Dendritic cell treated with granulocyte-macrophage colony-stimulating factor and Interleukin-4, amounts not matched to agents 40 ng/mL and 50 ng/mL, for 4 days (primary cell): ENCODE measurements around the gene SETD2.
A peak's percentile ranks its signal among the peaks of the same experiment; 100 is the strongest.

Experiments
- H3K27ac Mint-ChIP-seq: one replicate; pipeline ENCODE4 v1.8.0; 2022; ENCODE audit warnings: mild to moderate bottlenecking, mixed read lengths
- H3K27me3 Mint-ChIP-seq: one replicate; pipeline ENCODE4 v1.8.0; 2022; ENCODE audit warnings: mild to moderate bottlenecking, mixed read lengths
- H3K36me3 Mint-ChIP-seq: one replicate; pipeline ENCODE4 v1.8.0; 2022; ENCODE audit warnings: low read depth, mixed read lengths
- H3K4me1 Mint-ChIP-seq: one replicate; pipeline ENCODE4 v1.8.0; 2022; ENCODE audit warnings: low read depth, mixed read lengths
- H3K4me3 Mint-ChIP-seq: one replicate; pipeline ENCODE4 v1.8.0; 2022; ENCODE audit warnings: mild to moderate bottlenecking, moderate library complexity, mixed read lengths
- H3K9me3 Mint-ChIP-seq: one replicate; pipeline ENCODE4 v1.8.0; 2022; ENCODE audit warnings: mixed read lengths
- intact Hi-C: fragments of 100-400 bp; cut with micrococcal nuclease; formaldehyde crosslinking; loops from one replicate; pipeline ENCODE4 v1.15.0; 2022

The SETD2 gene

DNA sequence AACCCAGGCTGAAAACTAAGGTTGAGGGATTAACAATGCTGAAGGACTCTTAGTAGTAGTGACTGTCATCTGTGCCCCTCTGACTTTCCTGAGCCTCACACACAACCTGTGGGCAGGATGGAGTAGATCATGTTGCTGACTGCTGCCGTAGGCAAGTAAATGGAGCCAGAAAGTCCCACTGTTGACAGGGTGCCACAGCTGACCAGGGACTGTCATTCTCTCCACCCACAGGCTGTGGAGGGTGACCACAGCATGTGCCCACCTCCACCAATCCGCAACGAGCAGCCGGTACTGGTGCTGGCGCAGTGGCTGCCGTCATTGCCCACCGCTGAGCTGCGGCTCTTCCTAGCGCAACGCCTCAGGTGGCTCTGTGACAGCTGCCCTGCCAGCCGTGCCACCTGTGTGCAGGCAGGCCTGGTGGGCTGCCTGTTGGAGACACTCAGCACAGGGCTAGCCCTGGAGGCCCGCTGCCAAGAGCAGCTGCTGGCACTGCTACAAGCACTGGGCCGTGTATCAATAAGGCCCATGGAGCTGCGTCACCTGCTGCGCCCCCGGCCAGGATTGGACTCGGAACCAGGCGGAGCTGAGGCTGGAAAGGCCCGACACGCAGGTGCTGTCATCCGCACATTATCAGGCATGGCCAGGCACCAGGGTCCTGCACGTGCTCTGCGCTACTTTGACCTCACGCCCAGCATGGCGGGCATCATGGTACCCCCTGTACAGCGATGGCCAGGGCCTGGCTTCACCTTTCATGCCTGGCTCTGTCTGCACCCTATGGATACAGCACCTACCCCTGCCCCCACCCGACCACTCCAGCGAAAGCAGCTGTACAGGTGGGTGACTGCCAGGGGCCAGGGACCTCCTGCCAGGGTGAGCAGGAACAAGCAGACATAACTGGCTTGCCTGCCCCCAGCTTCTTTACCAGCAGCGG lies 168.8 kb downstream of the SETD2 start:
- H3K9me3 Mint-ChIP-seq = no peaks in the 10 kb centered on the region
- no peaks in the 10 kb centered on the region for H3K27me3 Mint-ChIP-seq
- peaks cover 57% of the 10 kb centered on the region for H3K4me1 Mint-ChIP-seq
- no peak overlapping the region for H3K4me3 Mint-ChIP-seq
- peaks cover 91% of the 10 kb centered on the region for H3K36me3 Mint-ChIP-seq
- intact Hi-C loops = loop anchor here (10.0 kb wide), 1 partner anchor 290 kb away; the partner anchor contains the start of gene TMIE
- H3K27ac Mint-ChIP-seq = no peak overlapping the region

DNA sequence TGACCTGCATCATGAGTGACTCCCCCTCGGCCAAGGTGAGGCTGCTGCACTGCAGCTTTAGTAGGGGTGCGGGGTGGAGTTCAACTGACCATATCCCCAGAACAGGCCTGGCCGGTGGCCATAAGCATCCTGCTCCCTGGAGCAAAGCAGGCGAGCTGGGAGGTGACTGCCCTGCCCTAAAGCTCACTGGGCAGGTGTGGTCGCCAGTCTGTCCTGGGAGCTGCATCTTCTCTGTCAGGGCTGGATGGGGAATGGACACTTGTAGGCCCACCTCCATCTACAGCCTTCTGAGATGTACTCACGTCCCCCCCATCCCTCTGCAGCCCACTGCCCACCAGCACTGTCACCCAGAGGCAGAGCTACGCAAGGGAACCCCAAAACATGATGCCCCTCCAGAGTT lies 169.9 kb downstream of the SETD2 start:
- Mint-ChIP-seq H3K27ac (no peak overlapping the region), H3K4me3 (no peak overlapping the region), H3K9me3 (no peaks in the 10 kb centered on the region), H3K4me1 (peaks cover 65% of the 10 kb centered on the region), H3K27me3 (no peaks in the 10 kb centered on the region), H3K36me3 (peaks cover 89% of the 10 kb centered on the region)
- intact Hi-C loops = loop anchor here (10.0 kb wide), 1 partner anchor 289 kb away; the partner anchor contains the start of gene TMIE

DNA sequence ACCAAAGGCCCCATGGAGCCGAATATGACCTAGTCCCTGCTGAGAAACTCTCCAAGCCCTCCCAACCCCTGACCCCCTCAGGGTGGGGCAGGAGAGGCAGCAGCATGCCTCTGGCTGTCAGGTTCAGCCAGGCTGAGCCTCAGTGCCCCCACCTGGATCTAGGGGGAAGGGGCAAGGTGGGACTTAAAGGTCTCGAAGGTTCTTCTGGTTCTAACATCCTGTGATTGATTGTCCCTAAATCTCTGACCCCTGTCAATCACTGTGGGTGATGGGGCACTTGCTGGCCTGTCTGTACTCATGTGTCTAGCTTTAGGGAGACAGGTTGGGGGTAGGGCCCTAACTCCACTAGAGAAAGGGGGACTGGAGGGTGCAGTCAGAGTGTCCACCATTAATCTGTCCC lies 170.6 kb downstream of the SETD2 start:
- Mint-ChIP-seq H3K4me3 (no peak overlapping the region), H3K9me3 (no peaks in the 10 kb centered on the region), H3K27me3 (no peaks in the 10 kb centered on the region), H3K27ac (no peak overlapping the region), H3K4me1 (peaks cover 66% of the 10 kb centered on the region), H3K36me3 (peaks cover 86% of the 10 kb centered on the region)
- intact Hi-C loops = loop anchor here (10.0 kb wide), 1 partner anchor 288 kb away; the partner anchor contains the start of gene TMIE

DNA sequence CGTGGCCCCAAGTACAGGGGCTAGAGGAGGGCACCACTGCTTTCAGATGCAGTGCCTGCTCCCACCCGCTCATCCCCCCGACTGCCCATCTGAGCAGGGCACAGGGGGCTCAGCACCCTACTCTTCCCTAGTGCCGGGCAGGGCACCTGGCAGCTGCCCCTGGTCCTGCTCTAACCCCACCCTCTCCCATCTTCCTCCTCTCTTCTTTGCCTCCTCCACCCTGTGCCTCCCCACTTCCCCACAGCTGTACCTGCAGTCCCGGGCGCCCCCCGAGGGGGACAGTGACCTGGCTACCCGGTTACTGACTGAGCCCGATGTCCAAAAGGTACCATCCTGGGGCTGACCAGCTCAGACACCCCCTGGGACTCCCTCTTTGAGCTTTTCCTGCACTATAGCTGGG lies 171.7 kb downstream of the SETD2 start:
- H3K4me3 Mint-ChIP-seq = no peak overlapping the region
- H3K27ac Mint-ChIP-seq = no peak overlapping the region

GRCh38 chr3:46991406-46992165 lies 172.3 kb downstream of the SETD2 start:
- intact Hi-C loops = loop anchor here (10.0 kb wide), 1 partner anchor 287 kb away; the partner anchor contains the start of gene TMIE
- Mint-ChIP-seq H3K4me3 (no peak overlapping the region), H3K27ac (peak overlapping the region; percentile 80), H3K4me1 (peaks cover 66% of the 10 kb centered on the region), H3K9me3 (no peaks in the 10 kb centered on the region), H3K27me3 (no peaks in the 10 kb centered on the region), H3K36me3 (peaks cover 70% of the 10 kb centered on the region)

More for the DNA sequence above, 171.7 kb downstream of the SETD2 start:
- H3K27me3 Mint-ChIP-seq = no peaks in the 10 kb centered on the region
- no peaks in the 10 kb centered on the region for H3K9me3 Mint-ChIP-seq
- peaks cover 66% of the 10 kb centered on the region for H3K4me1 Mint-ChIP-seq
- intact Hi-C loops = loop anchor here (10.0 kb wide), 1 partner anchor 287 kb away; the partner anchor contains the start of gene TMIE
- peaks cover 76% of the 10 kb centered on the region for H3K36me3 Mint-ChIP-seq

- intact Hi-C loops = loop anchor here (10.0 kb wide), 1 partner anchor 286 kb away; the partner anchor contains the start of gene TMIE
- H3K27me3 Mint-ChIP-seq = no peaks in the 10 kb centered on the region
- peak overlapping the region; percentile 41 for H3K4me3 Mint-ChIP-seq
- H3K27ac Mint-ChIP-seq = peak overlapping the region; percentile 80
- H3K36me3 Mint-ChIP-seq = peaks cover 63% of the 10 kb centered on the region
- H3K9me3 Mint-ChIP-seq = no peaks in the 10 kb centered on the region
- H3K4me1 Mint-ChIP-seq = peaks cover 73% of the 10 kb centered on the region
Observed at GRCh38 chr3:46990573-46991374, 173.1 kb downstream of the SETD2 start.

DNA sequence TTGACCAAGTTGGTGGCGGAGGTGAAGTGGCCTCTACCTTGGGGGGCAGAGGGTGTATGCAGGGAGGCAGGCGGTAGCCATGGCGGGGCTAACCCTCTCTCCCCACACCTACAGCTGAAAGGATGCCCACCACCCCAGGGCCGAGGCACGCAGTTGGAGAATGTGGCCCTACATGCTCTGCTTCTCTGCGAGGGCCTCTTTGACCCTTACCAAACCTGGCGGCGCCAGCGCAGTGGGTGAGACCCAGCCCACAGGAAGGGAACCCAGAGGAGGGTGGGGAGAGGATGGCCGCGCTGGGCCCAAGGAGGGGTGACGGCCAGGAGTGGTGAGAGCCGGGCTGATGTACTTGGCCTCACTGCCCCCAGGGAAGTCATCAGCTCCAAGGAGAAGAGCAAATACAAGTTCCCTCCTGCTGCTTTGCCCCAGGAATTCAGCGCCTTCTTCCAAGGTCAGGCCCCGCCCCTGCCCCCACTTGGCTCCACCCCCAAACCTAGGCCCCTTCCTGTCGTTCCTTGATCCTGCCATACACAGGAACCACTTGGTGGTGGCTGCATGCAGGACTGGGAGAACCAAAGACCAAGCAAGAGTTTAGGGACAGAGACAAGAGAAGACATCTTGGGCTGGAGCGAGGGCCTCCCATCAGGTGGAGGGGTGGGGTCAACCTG lies 174.6 kb downstream of the SETD2 start:
- intact Hi-C loops = no loop called here
- Mint-ChIP-seq H3K27ac (peak overlapping the region; percentile 80), H3K36me3 (peaks cover 59% of the 10 kb centered on the region), H3K4me3 (no peak overlapping the region), H3K4me1 (peaks cover 88% of the 10 kb centered on the region), H3K27me3 (no peaks in the 10 kb centered on the region), H3K9me3 (no peaks in the 10 kb centered on the region)

- intact Hi-C loops = no loop called here
- peaks cover 94% of the 10 kb centered on the region for H3K4me1 Mint-ChIP-seq
- peaks cover 52% of the 10 kb centered on the region for H3K36me3 Mint-ChIP-seq
- no peaks in the 10 kb centered on the region for H3K9me3 Mint-ChIP-seq
- H3K27me3 Mint-ChIP-seq = no peaks in the 10 kb centered on the region
- H3K4me3 Mint-ChIP-seq = no peak overlapping the region
- H3K27ac Mint-ChIP-seq = peak overlapping the region; percentile 78
Observed at GRCh38 chr3:46988616-46989015, 175.3 kb downstream of the SETD2 start.

DNA sequence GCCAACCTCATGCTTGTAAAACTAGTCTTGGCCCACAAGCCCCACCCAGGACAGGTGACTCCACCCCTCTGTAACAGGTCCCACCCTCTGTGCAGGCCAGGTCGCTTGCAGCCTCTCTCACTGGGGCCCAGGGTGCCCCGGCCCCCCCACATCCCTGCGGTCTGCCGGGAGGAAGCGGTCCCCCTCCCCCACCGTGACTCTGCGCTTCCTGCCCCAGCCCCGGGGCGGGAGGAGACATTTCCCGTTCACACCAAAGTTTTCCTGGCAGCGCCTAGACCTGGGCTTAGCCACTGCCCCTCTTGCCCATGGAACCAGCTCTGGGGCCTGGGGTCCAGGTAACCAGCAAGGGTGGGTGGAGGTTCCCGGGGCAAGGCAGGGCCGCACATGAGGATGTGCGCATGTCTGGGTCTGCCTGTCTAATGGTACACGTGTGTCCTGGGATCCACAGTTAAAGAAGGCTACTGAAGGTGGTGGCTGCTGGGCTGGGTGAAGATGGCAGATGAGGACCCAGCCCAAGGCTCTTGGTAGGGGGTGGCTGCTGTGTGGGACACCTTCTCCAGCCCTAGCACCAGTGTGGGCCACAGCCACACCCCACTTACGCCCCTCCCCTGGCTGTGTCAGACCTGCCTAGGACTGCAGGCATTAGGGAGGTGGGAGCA lies 176.0 kb downstream of the SETD2 start:
- H3K36me3 Mint-ChIP-seq = peaks cover 49% of the 10 kb centered on the region

GRCh38 chr3:46987319-46987742 lies 176.6 kb downstream of the SETD2 start:
- Mint-ChIP-seq H3K27me3 (no peaks in the 10 kb centered on the region), H3K4me3 (no peak overlapping the region), H3K4me1 (peaks cover 100% of the 10 kb centered on the region), H3K36me3 (peaks cover 44% of the 10 kb centered on the region), H3K9me3 (no peaks in the 10 kb centered on the region), H3K27ac (peak overlapping the region; percentile 78)
- intact Hi-C loops = no loop called here

More for the DNA sequence above, 176.0 kb downstream of the SETD2 start:
- intact Hi-C loops = no loop called here
- no peaks in the 10 kb centered on the region for H3K9me3 Mint-ChIP-seq
- peaks cover 100% of the 10 kb centered on the region for H3K4me1 Mint-ChIP-seq
- H3K4me3 Mint-ChIP-seq = peak overlapping the region; percentile 62
- no peaks in the 10 kb centered on the region for H3K27me3 Mint-ChIP-seq
- peak overlapping the region; percentile 78 for H3K27ac Mint-ChIP-seq

GRCh38 chr3:46986782-46987310 lies 177.1 kb downstream of the SETD2 start:
- Mint-ChIP-seq H3K4me1 (peaks cover 100% of the 10 kb centered on the region), H3K9me3 (no peaks in the 10 kb centered on the region), H3K36me3 (peaks cover 41% of the 10 kb centered on the region), H3K4me3 (no peak overlapping the region), H3K27me3 (no peaks in the 10 kb centered on the region), H3K27ac (peak overlapping the region; percentile 78)
- intact Hi-C loops = no loop called here

- Mint-ChIP-seq H3K36me3 (peaks cover 35% of the 10 kb centered on the region), H3K4me3 (no peak overlapping the region), H3K27ac (peak overlapping the region; percentile 21), H3K9me3 (no peaks in the 10 kb centered on the region), H3K27me3 (no peaks in the 10 kb centered on the region), H3K4me1 (peaks cover 100% of the 10 kb centered on the region)
- intact Hi-C loops = no loop called here
Observed at GRCh38 chr3:46986055-46986730, 177.7 kb downstream of the SETD2 start.
